ENCODE measurements around the gene PFDN2.

DNA sequence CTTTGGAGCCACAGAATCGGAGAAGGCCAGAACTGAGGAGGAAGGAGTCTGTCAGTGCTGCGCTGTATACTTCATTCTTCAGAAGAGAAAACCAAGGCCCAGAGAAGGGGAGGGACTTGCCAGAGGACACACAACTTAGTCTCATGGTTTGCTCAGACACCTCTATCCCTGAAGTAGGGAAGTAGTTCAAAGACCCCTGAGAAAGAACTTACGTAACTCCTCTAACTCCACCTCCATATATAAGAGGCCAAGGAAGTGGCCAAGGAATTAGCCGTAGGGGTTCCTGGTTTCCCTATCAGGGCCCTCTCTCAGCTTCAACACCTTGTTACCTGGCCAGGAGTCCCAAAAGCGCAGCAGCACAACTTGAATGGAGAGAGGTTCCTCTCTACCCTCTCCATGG is 27.9 kb downstream of the PFDN2 start:
- TF ChIP-seq EZH2 (IDR thresholded peaks at IDR 0.05; ENCODE audit: low read depth, low read length, severe bottlenecking) (no peak), CTCF (IDR thresholded peaks at IDR 0.05; ENCODE audit: control extremely low read depth in 1 of 3, insufficient read depth in 1 of 3, low read depth in 1 of 3, low read length in 3 of 3) (no peak), POLR2A (IDR thresholded peaks at IDR 0.05; ENCODE audit: control extremely low read depth in 1 of 2, low read depth in 2 of 2, low read length in 2 of 2) (no peak), ASH2L (IDR thresholded peaks at IDR 0.05; ENCODE audit: low read length) (no peak)

All from H1 (cell line).